HS-27A (cell line): ENCODE data around the gene CACNA1A.

ENCODE experiments used
- DNase-seq: peaks from one replicate; pipeline ENCODE4 v3.0.0-alpha.2; 2012; ENCODE audit warnings: low read depth, missing footprints

The CACNA1A gene

GRCh38 chr19:13164343-13165161, 341.7 kb downstream of the CACNA1A start:
- no peak for DNase-seq

DNA sequence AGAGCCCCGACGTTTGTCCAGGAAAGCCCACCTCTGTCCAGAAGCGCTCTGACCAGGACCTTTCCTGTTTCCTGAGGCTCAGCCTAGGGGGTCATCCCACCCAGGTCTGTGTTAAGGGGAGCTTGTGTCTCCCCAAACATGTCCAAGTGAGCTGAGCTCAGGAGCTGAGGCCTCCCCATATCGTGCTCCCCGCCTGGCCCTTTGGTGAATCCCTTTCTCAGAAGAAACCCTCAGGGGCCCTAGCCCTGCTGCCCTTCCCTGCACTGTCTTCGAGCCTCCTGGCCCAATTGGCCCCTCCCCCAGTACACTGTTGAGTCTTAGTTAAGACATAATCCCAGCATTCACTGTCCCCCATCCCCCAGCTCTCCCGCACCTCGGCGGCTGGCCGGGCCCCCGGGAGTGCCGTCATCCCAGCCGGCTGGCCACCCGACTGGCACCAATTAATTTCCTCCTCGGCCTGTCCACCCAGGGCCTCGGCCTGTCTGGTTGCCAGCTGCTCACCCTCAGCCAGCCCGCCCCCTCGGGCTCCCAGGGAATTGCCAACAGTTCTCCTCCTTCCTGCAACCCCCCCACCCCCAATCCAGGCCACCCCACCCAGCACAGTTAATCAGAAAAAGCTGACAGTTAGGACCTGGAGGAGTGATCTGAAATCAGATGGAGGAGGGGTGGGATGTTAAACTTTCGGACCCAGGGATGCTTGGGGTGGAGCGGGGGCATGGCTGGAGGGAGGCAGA, 342.5 kb downstream of the CACNA1A start:
- no peak for DNase-seq

GRCh38 chr19:13162724-13163608, 343.3 kb downstream of the CACNA1A start:
- DNase-seq, result no peak

- no peak for DNase-seq
Observed at GRCh38 chr19:13160557-13160956, 345.7 kb downstream of the CACNA1A start.

DNA sequence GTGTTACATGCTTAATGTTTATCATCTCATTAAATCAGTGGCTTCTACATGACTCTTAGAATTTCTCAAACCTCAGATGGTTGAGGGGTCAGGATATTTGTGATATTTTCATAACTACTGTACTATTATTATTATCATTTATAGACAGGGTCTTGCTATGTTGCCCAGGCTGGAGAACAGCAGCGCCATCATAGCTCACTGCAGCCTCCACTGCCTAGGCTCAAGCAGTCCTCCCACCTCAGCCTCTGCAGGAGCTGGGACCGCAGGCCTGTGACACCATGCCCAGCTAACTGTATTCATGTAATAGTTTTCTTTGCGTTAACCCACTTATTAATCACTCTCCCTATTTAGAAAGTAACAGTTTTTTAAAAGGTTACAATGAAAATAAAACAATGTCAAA, 346.6 kb downstream of the CACNA1A start:
- no peak for DNase-seq
